NK-92 treated with Interleukin-12 subunit alpha and Interleukin-12 subunit beta, amount 100 ng/mL, for 24 hours (cell line): ENCODE results near the gene PLIN1.
A peak's percentile ranks its signal among the peaks of the same experiment; 100 is the strongest.
"Not testable (repeated sequence)": the region's sequence is repeated elsewhere in the genome, so short reads cannot be mapped to it uniquely, and the experiment has no call there.

Experiments
- DNase-seq: peaks from one replicate; lab custom pipeline; 2025; lab: John Stamatoyannopoulos, UW

The PLIN1 gene, protein sequence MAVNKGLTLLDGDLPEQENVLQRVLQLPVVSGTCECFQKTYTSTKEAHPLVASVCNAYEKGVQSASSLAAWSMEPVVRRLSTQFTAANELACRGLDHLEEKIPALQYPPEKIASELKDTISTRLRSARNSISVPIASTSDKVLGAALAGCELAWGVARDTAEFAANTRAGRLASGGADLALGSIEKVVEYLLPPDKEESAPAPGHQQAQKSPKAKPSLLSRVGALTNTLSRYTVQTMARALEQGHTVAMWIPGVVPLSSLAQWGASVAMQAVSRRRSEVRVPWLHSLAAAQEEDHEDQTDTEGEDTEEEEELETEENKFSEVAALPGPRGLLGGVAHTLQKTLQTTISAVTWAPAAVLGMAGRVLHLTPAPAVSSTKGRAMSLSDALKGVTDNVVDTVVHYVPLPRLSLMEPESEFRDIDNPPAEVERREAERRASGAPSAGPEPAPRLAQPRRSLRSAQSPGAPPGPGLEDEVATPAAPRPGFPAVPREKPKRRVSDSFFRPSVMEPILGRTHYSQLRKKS

DNA sequence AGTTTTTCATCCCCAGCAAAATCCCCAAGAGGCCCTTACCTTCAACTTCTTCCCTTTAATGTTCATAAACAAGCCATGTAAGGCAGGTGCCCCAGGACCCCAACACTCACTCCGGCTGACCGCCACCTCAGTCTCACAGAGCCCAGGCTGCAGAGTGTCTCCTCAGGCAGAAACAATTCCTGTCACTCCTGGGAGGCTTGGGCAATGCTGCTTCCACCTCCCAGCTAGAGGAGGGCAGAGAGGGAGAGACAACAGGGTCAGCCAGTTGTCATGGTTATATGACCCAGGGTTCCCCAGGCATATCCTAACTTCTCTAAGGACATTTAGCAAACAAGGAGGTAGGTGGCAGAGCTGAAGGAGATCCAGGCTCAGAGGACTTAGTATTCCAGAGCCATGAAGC is at the start of gene PLIN1:
Gene PLIN1, minus strand, starts transcription at position 156 of the 400 bp plus-strand sequence. CDS start 1,878 bp downstream, outside the sequence.
- DNase-seq, result no peak

DNA sequence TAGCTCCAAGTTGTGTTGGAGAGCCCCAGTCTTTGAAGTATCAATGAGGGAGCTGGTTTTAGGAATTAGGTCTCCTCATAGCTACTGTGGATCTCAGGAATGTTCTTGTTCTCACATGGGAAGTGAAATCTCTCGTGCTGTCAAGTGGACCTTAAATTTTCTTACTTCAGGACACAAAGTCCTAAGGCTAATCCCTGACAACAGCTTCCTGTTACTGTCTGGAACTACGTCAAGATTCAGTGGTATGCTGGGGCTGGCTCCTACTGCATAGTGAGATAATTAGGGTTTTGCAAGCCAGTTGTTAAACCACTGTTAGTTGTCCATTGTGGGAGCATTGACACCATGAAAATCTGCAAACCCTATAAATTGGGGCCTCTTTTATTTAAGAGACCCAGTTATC is 49.1 kb upstream of the PLIN1 start:
- DNase-seq, result no peak

DNA sequence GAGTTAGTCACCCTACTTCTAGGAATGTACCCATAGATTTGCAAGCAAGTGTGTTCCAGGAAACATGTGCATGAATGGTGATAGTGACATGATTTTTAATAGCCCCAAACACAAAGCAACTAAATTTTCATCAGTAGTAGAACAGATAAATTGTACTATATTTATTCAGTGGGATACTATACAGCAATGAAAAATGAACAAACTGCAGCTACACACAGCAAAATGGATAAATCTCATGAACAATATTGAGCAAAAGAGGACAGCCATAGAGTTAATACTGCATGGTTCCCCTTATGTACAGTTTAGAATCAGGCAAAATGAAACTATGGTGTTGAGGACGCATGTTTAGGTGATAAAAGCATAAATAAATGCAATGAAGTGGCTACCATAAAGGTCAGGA is 45.9 kb upstream of the PLIN1 start:
- no peak for DNase-seq

DNA sequence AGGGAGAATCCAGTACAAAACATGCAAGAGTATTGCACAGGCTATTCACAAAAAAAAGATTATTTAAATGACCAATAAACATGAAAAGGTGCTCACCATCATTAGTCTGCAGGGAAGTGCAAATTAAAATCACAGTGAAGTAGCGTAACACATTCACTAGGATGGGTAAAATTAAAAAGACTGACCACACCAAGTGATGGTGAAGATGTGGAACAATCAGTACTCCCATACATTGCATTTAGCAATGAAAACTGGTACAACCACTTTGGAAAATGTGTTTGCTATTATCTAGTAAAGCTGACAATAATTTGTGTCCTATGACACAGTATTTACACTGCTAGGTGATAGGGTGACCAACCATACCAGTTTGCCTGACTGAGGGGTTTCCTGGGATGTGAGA is 45.5 kb upstream of the PLIN1 start:
- DNase-seq, result no peak

DNA sequence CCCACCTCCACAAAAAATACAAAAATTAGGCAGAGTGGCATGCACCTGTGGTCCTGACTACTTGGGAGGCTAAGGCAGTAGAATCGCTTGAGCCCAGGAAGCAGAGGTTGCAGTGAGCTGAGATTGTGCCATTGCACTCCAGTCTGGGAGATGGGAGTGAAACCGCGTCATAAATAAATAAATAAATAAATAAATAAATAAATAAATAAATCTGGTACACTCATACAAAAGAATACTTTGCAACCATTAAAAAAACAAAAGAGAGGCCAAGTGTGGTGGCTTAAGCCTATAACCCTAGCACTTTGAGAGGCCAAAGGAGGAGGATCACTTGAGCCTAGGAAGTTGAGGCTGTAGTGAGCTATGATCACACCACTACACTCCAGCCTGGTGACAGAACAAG is 43.9 kb upstream of the PLIN1 start:
- DNase-seq, result no peak

DNA sequence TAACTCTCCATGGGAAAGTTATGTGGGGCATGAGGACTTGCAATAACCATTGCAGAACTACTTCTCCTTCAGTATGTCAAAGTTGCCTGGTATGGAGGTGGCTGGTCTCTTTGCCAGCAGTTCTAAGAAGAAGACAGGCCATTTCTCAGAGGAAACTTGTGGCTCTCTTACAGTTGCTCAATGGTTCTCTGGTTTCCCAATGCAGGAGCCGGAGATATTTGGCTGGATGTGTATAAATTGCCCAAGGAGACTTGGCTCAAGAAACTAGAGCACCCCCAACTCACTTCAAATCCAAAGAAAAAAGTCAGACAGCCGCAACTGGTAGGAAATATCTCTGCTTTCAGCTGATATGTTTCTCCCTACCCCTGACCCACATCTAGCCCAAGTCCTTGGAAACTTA is 35.6 kb upstream of the PLIN1 start:
- no peak for DNase-seq

DNA sequence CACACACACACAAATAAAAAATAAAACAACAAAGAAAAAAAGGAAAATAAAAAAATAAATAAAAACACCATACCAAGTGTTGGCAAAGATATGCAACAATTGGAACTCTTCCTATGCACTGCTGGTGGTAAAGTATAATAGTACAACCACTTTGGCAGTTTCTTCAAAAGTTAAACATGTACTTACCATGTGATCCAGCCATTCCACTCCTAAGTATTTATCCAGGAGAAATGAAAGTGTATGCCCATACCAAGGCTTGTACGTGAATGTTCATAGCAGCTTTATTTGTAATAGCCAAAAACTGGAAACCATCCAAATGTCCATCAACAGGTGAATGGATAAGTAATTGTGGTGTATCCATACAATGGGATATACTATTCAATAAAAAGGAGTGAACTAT is 28.4 kb upstream of the PLIN1 start:
- DNase-seq, result no peak

DNA sequence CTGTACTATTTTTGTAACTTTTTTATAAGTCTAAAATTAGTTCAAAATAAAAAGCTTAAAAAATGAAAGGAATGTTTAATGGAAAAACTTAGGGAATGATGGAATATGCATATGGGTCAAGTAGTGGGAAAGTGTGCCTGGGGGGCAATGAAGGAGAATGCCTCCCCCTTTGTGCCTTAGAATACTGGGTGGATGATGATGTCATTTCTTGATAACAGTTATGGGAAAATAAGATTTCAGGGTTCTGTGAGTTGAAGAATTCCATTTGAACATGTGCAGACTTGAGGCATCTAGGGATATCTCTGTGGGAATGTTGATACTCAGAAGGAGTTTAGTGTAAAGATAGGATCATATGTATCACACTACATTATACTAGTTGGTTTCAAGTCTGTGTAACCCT is 25.2 kb upstream of the PLIN1 start:
- no peak for DNase-seq

DNA sequence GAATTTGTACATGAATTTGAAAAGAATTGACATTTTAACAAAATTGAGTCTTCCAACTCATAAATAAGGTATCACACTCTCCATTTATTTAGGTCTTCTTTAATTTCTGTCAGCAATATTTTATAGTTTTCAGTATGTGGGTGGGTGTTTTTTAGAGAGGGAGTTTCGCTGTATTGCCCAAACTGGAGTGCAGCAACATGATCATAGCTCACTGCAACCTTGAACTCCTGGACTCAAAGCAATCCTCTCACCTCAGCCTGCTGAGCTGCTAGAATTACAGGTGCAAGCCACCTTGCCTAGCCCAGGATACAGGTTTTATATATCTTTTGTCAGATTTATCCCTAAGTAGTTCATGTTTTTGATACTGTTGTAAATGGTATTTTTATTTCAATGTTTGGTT is 16.0 kb upstream of the PLIN1 start:
- no peak for DNase-seq

DNA sequence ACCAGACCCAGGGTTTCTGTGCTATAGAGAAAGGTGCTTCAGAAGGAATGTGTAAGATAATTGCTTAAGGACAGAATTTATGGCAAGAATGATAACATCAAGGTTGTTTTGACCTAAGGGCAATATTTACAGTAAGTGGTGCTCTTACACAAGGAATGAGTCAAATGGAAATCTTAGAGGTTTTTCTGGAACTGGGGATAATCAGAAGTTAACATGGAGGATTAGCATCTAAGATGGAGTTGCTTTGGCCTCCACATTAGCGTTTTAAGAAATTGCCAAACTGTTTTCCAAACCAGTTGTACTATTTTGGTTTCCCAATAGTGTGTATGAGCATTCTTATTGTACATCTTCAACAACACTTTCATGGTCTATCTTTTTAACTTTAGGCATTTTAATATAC is 14.5 kb upstream of the PLIN1 start:
- no peak for DNase-seq

DNA sequence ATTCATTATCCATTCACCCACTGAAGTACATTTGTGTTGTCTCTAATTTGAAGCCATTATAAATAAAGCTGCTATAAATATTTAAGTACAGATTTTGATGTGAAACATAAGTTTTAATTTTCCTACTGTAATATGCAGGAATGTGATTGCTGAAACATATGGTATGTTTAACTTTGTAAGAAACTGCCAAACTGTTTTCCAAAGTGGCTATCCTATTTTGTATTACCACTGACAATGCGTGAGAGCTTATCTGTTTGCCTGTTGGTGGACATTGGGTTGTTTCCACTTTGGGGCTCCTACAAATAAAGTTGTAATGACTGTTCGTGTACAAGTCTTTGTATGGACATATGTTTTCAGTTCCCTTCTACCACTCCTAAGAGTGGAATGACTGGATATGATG is 13.9 kb upstream of the PLIN1 start:
- no peak for DNase-seq

DNA sequence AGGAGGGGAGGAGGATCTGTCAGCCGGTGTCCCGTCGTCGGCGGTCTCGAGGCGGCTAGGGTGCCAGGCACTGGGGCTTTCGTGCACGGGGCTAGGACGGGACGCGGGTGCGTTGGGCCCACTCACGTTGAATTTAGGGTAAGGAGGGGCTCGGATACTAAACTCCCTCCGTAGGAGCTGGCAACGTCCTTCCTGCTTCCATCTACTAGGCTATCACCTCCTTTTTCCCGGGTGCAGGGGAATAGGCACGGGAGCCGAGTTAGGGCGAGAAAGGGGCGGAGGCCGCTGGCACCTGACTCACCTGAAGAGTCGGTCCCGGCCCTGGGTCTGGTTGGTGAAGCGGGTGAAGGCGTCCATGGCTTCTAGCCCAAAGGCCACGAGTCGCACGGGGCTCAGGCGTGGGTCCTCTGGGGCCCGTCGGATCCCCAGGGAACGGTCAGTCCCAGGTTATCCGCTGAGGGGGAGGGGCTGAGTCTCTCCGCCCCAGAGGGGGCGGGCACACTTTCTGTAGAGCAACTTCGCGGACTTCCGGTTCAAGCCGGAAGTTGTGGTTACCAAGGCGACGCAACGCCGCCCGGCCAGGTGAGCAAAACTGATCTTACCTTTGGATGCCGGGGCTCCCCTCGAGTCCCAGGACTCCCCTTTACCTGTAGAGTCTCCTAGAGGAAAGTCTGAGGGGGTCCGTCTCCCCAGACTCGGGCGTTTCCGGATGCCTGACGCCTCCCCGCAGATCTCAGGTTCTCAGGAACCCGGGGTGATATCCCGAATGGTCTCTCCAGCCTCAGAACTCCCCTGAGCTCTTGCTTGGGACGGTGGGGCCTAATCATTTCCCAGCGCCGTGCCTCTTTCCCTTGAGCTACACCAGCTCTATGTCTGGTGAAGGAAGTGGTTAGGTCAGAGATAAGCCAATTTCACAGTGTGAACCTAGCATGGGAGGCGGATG is 11.4 kb upstream of the PLIN1 start, which contains the start of the genes PEX11A and WDR93:
Gene PEX11A, minus strand, starts transcription at position 479 of the 943 bp plus-strand sequence. Its CDS starts 122 bp downstream, at position 357.
Gene WDR93, plus strand, starts transcription at position 536 of the 943 bp plus-strand sequence. CDS start 10,936 bp downstream, outside the sequence.
- DNase-seq, result peak; percentile 13

DNA sequence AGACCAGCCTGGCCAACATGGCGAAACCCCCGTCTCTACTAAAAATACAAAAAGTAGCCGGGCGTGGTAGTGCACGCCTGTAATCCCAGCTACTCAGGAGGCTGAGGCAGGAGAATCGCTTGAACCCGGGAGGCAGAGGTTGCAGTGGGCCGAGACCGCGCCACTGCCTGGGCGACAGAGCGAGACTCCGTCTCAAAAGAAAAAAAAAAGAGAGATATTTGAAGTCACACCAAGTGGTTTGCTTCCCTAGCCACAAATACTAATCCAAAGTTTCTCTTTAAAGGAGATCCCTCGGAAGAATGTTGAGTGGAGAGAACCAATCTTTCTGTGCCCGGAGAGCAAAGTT is 10.7 kb upstream of the PLIN1 start:
- DNase-seq, result not testable (repeated sequence)

DNA sequence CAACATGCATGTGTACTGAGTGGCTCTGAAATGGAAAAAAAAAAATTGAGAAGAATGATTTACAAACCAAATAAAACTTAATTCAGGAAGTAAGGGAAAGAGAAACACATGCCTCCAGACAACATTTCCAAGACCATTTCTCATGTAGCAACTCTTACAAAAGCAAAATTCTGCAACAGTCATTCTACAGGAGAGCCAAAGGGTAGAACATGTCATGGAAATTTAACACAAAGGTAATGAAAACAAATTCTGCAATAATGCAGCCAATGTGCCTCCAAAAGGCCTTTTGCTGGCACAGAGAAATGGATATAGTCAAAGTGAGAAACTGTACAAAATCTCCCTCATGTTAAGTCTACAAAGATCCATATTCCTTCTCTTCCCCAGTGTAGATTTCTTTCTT is 7.4 kb upstream of the PLIN1 start:
- DNase-seq, result no peak

DNA sequence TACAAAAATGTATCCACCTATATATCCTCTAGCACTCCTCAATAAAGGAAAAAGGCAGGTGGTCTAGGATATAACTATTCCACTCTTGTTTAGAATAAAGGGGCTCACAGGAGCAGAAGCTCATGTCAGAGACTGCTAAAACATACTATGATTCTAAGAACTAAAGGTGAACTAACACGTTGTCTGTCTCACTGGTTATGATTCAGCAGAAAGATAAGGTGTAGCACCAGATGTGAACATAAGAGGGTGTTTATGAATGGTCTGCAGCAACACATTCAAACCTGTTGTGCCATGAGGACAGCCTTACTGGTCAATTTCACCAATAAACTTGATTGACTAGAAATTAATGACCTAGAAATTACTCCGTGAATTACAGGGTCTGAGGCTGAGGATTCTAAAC is 6.8 kb upstream of the PLIN1 start:
- DNase-seq, result no peak

DNA sequence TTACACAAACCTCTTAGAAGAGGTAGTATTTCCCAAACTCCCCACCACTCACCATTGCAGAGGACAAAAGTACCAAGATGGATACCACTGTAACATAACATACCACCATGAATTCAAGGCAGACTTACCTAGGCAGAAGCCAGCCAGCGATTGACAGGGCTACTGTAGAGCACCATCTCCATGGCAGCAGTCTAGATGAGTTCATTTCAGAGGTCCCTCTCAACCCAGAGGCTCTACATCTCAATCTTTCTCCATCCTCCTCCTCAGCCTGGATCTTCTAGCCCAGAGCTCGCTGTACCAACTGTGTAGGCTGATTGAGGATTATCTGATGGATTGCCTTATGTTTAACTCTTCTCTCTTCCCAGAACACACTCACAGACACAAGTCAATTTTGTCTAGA is 2.0 kb upstream of the PLIN1 start:
- no peak for DNase-seq

DNA sequence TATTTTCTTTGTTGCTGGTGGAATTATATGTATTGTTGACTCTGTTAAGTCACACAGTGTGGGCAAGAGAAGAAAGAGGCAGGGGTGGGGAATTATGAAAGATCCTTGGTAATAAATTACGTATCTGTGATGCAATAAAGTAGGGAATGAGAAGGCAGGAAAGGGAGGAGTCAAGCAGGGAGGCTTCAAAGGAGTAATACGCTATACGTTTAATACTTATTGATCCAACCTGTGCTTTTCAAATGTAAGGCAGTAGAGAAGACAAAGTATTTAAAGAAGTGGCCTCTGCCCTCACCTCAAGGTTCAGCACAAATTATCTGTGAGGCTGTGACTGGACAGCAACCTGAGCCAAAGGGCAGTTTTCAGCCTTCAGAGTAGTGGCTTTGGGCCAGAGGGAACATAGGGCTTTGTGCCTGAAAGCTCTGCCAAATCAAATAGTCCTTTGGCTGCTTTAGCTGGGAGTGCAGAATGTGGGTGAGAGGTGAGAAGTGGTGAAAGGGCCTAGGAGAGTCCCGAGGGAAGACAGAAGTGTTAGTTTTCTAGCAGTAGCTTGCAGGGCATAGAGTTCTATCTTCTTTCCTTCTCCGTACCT is 1.2 kb upstream of the PLIN1 start:
- no peak for DNase-seq

DNA sequence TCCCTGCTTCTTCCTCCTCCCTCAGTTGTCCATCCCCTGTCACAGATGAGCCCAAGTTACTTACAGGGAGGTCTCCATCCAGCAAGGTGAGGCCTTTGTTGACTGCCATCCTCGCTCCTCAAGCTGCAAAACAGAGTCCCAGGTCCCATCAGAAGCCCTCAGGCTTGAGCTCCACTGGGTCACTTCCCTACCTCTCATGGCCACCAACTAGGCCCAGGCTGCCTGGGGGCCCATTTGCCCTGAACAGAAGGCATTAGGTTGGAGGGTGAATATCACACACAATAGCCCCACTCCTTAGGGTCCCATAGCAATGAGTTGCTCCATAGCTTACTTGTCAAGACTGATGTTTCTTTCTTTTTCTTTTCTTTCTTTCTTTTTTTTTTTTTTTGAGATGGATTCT is 1.8 kb downstream of the PLIN1 start:
- DNase-seq, result no peak

DNA sequence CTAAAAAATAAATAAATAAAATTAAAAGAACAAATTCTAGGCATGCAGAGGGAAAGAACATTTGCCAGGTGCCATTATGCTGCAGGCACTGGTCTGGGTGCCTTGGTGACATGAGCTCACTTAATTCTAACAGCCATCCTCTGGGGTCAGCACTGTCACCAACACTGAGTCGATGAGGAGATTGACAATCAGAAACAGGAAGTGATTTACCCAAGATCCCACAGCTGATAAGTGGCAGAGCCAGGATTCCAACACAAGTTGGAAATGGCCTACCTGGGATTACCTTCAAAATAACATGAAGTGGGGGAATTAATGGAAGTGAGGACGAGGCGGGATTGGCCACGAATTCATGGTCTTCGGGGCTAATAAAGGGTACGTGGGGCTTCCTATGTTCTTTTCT is 3.6 kb downstream of the PLIN1 start:
- no peak for DNase-seq

DNA sequence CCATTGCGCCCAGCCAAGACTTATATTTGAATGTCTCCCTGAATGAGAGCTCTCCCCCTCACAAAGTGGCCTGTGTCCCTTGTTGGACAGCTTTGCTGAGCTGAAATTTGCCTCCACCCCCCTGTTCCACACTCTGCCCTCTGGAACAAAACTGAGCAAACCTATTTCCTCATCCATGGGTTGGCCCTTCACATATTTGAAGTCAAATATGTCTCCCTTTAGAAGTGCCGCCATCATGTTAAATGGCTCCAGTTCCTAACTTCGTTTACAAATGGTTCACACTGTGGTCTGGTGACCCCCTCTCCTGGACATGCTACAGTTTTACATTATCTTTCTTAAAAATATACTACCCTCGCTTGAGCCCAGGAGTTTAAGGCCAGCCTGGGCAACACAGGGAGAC is 4.6 kb downstream of the PLIN1 start:
- DNase-seq, result no peak

DNA sequence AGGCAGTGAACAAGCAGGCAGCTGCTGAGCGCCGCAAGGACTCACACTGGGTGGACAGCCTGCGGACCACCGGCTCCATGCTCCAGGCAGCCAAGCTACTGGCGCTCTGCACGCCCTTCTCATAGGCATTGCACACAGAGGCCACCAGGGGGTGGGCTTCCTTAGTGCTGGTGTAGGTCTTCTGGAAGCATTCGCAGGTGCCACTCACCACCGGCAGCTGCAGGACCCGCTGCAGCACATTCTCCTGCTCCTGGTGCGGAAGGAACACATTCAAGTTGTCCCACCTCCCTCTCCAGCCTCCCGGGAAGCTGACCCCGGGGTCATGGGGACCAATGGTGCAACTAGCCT is 6.0 kb downstream of the PLIN1 start:
- no peak for DNase-seq
